HepG2 (cell line): ENCODE measurements around the gene HEATR1. TPM values are rescaled to one million over a fixed set of nuclear protein-coding genes. Genes with fewer than 3 reads are reported as not detected.

Experiments
- ADNP ChIP-seq: sonication (generic); formaldehyde crosslinking; IDR thresholded peaks from 2 replicates; pipeline ENCODE4 v1.4.0; 2020; ENCODE audit warnings: missing genetic modification reagents
- CEBPB ChIP-seq: IDR thresholded peaks from 2 replicates; pipeline ENCODE4 v1.6.1; 2011; ENCODE audit warnings: low read depth, low read length, improper control_type of control experiment, borderline replicate concordance
- CEBPG ChIP-seq: IDR thresholded peaks from 2 replicates; pipeline ENCODE4 v1.6.1; 2016
- CHD4 ChIP-seq: fragments of 200-600 bp; sonication (generic); IDR thresholded peaks from 2 replicates; pipeline ENCODE4 v1.7.0; 2017; ENCODE audit warnings: mild to moderate bottlenecking, low read length, borderline replicate concordance
- GATAD2A ChIP-seq: IDR thresholded peaks from 2 replicates; pipeline ENCODE4 v1.6.1; 2016
- HNRNPL ChIP-seq: fragments of 200-400 bp; formaldehyde crosslinking; IDR thresholded peaks from 2 replicates; pipeline ENCODE4 v1.6.1; 2017; ENCODE audit warnings: mild to moderate bottlenecking, low read depth, low read length
- KDM1A ChIP-seq: IDR thresholded peaks from 2 replicates; pipeline ENCODE4 v1.6.1; 2016; ENCODE audit warnings: missing compliant biosample characterization
- MTF1 ChIP-seq: sonication (generic); formaldehyde crosslinking; IDR thresholded peaks from 2 replicates; pipeline ENCODE4 v1.5.0; 2020; ENCODE audit warnings: missing genetic modification reagents
- POLR2G ChIP-seq: fragments of 200-400 bp; formaldehyde crosslinking; IDR thresholded peaks from 2 replicates; pipeline ENCODE4 v1.6.1; 2018; ENCODE audit warnings: mild to moderate bottlenecking, low read depth, low read length, moderate library complexity
- PPARG ChIP-seq: conservative IDR thresholded peaks from 2 replicates; pipeline ENCODE4 v1.6.1; 2016; ENCODE audit warnings: missing biosample characterization, missing genetic modification reagents
- RBM22 ChIP-seq: fragments of 200-400 bp; formaldehyde crosslinking; optimal IDR thresholded peaks from 2 replicates; pipeline ENCODE3; 2017; ENCODE audit warnings: mild to moderate bottlenecking, low read length, moderate library complexity
- RXRB ChIP-seq: IDR thresholded peaks from 2 replicates; pipeline ENCODE4 v1.6.1; 2016; ENCODE audit warnings: borderline replicate concordance, missing genetic modification reagents, missing compliant biosample characterization
- SMC3 ChIP-seq: IDR thresholded peaks from 2 replicates; pipeline ENCODE4 v1.6.1; 2011; ENCODE audit warnings: low read length, improper control_type of control experiment
- SOX13 ChIP-seq, 3 experiments: fragments of 450-650 bp in 1 of 3; sonication (generic) in 1 of 3; formaldehyde crosslinking in 1 of 3; IDR thresholded peaks in 2 of 3; conservative IDR thresholded peaks in 1 of 3; 2 replicates each; pipeline versions ENCODE4 v1.5.0 to v1.6.1; 2016 to 2020; ENCODE audit warnings: antibody characterized with exemption in 1 of 3, mild to moderate bottlenecking in 1 of 3, missing compliant biosample characterization in 1 of 3, missing genetic modification reagents in 1 of 3, moderate library complexity in 1 of 3
- SOX5 ChIP-seq: IDR thresholded peaks from 2 replicates; pipeline ENCODE4 v1.6.1; 2016; ENCODE audit warnings: borderline replicate concordance
- SPEN ChIP-seq: sonication (generic); formaldehyde crosslinking; IDR thresholded peaks from 2 replicates; pipeline ENCODE4 v1.5.1; 2020; ENCODE audit warnings: low read depth, mild to moderate bottlenecking, missing genetic modification reagents
- TEAD3 ChIP-seq: optimal IDR thresholded peaks from 2 replicates; pipeline ENCODE3; 2016; ENCODE audit warnings: borderline replicate concordance
- ZEB1 ChIP-seq: IDR thresholded peaks from 2 replicates; pipeline ENCODE4 v1.6.1; 2012; ENCODE audit warnings: mild to moderate bottlenecking, low read depth, inconsistent platforms; ENCODE audit not compliant: insufficient replicate concordance
- ZFP41 ChIP-seq: sonication (generic); formaldehyde crosslinking; IDR thresholded peaks from 2 replicates; pipeline ENCODE4 v1.4.0; 2020; ENCODE audit warnings: mild to moderate bottlenecking, missing genetic modification reagents, borderline replicate concordance
- ZKSCAN1 ChIP-seq: fragments of 150-350 bp; IDR thresholded peaks from 2 replicates; pipeline ENCODE4 v1.6.1; 2014; ENCODE audit warnings: low read length
- ZMYM3 ChIP-seq: sonication (generic); formaldehyde crosslinking; IDR thresholded peaks from 2 replicates; pipeline ENCODE4 v1.5.1; 2020; ENCODE audit warnings: mild to moderate bottlenecking, missing genetic modification reagents
- ZNF24 ChIP-seq: fragments of 450-650 bp; IDR thresholded peaks from 2 replicates; pipeline ENCODE4 v1.6.1; 2017; ENCODE audit warnings: antibody characterized with exemption, mild to moderate bottlenecking
- ZNF3 ChIP-seq: IDR thresholded peaks from 2 replicates; pipeline ENCODE4 v1.7.0; 2017; ENCODE audit warnings: inconsistent platforms
- ZNF644 ChIP-seq: IDR thresholded peaks from 2 replicates; pipeline ENCODE4 v1.6.1; 2016; ENCODE audit warnings: low read depth
- ZZZ3 ChIP-seq: sonication (generic); formaldehyde crosslinking; IDR thresholded peaks from 2 replicates; pipeline ENCODE4 v1.4.0; 2020; ENCODE audit warnings: missing genetic modification reagents, mild to moderate bottlenecking, borderline replicate concordance
- polyA plus RNA-seq, 8 experiments: library from polyadenylated mRNA; depleted of rRNA in 3 of 8; stranded (reverse) in 7 of 8; unstranded in 1 of 8; fragments of >200 nt; fragmentation: Illumina TruSeq in 4 of 8; extraction: Trizol in 4 of 8; gene quantifications; 2 replicates each; pipeline versions ENCODE4 v1.2.1 to v1.2.3, GENCODE V29; 2011 to 2016; ENCODE audit warnings: low read depth in 4 of 8, missing spikeins in 1 of 8, mixed read lengths in 1 of 8; ENCODE audit not compliant: insufficient read depth in 1 of 8
- total RNA-seq, 5 experiments: library from RNA; depleted of rRNA; stranded (reverse); fragments of >200 nt; fragmentation: Illumina TruSeq; extraction: Trizol; gene quantifications; 2 replicates each; pipeline ENCODE4 v1.2.3, GENCODE V29; 2016; ENCODE audit warnings: low read depth in 1 of 5
- TF ChIP-seq, protein P1 (sequence below): IDR thresholded peaks from 2 replicates; pipeline ENCODE4 v1.6.1; 2016
- TF ChIP-seq, protein P2 (sequence below): sonication (generic); formaldehyde crosslinking; IDR thresholded peaks from 2 replicates; pipeline ENCODE4 v1.4.0; 2020; ENCODE audit warnings: missing genetic modification reagents
- TF ChIP-seq, protein P3 (sequence below): sonication (generic); formaldehyde crosslinking; conservative IDR thresholded peaks from 2 replicates; pipeline ENCODE4 v1.4.0; 2020; ENCODE audit warnings: missing genetic modification reagents
- TF ChIP-seq, protein P4 (sequence below): sonication (generic); formaldehyde crosslinking; IDR thresholded peaks from 2 replicates; pipeline ENCODE4 v1.5.1; 2020; ENCODE audit warnings: missing genetic modification reagents, mild to moderate bottlenecking, borderline replicate concordance

HEATR1 gene
- total and polyA plus RNA-seq, 2 of the 13 experiments (the other 11 are each of a cell fraction or from before 2014, with no cell fraction given) = 10.2 to 45.8 TPM

DNA sequence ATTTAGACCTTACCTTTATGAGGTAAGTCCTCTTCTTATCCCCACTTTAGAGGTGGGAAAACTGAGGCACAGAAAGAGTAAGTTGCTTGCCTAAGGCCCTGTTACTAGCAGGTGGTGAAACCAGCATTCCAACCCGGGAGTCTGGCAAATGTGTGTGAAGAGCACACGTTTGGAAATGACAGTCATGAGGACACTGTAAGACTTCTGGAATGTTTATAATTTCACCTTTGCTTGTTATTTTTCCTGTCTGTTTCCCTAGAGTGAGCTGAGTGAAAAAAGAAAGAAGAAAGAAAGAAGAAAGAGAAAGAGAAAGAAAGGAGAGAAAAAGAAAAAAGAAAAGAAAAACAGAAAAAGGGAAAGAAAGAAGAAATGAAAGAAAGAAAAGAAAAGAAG is 101.7 kb downstream of the HEATR1 start (continued):
- TF ChIP-seq HNRNPL (no peak), PPARG (CRISPR knock-in tag) (peak; percentile 86), TEAD3 (CRISPR knock-in tag) (peak; percentile 89), ZNF24 (peak; percentile 80), GATAD2A (CRISPR knock-in tag) (0 out of 2 replicates have a peak, but pooled peaks have one; percentile 12), POLR2G (no peak), ZEB1 (no peak), RXRB (CRISPR knock-in tag) (peak; percentile 63; the same call in 1 of the 2 replicates), CHD4 (peak; percentile 99), KDM1A (CRISPR knock-in tag) (peak; percentile 98), SMC3 (peak; percentile 26; the same call in 1 of the 2 replicates), SPEN (CRISPR knock-in tag) (0 out of 2 replicates have a peak, but pooled peaks have one; percentile 1), ADNP (peak; percentile 93), ZNF644 (no peak), RBM22 (no peak), ZNF3 (CRISPR knock-in tag) (peak; percentile 83), ZFP41 (no peak), ZMYM3 (CRISPR knock-in tag) (peak; percentile 97), SOX13 (IDR thresholded peaks at IDR 0.05) (no peak), SOX13 (CRISPR knock-in tag; conservative IDR thresholded peaks at IDR 0.05 in 1 of 2, IDR thresholded peaks at IDR 0.05 in 1 of 2) (peak in 1 of 2 experiments; percentile 7; a peak in 1 of 4 replicates), CEBPB (0 out of 2 replicates have a peak, but pooled peaks have one; percentile 46), MTF1 (no peak), CEBPG (CRISPR knock-in tag) (0 out of 2 replicates have a peak, but pooled peaks have one; percentile 26), ZKSCAN1 (0 out of 2 replicates have a peak, but pooled peaks have one; percentile 11), ZZZ3 (CRISPR knock-in tag) (no peak), SOX5 (CRISPR knock-in tag) (peak; percentile 32; the same call in 1 of the 2 replicates)
- TF ChIP-seq, protein P1, sequence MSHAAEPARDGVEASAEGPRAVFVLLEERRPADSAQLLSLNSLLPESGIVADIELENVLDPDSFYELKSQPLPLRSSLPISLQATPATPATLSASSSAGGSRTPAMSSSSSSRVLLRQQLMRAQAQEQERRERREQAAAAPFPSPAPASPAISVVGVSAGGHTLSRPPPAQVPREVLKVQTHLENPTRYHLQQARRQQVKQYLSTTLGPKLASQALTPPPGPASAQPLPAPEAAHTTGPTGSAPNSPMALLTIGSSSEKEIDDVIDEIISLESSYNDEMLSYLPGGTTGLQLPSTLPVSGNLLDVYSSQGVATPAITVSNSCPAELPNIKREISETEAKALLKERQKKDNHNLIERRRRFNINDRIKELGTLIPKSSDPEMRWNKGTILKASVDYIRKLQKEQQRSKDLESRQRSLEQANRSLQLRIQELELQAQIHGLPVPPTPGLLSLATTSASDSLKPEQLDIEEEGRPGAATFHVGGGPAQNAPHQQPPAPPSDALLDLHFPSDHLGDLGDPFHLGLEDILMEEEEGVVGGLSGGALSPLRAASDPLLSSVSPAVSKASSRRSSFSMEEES (CRISPR knock-in tag) = peak; percentile 64; the same call in 1 of the 2 replicates
- TF ChIP-seq, protein P2, sequence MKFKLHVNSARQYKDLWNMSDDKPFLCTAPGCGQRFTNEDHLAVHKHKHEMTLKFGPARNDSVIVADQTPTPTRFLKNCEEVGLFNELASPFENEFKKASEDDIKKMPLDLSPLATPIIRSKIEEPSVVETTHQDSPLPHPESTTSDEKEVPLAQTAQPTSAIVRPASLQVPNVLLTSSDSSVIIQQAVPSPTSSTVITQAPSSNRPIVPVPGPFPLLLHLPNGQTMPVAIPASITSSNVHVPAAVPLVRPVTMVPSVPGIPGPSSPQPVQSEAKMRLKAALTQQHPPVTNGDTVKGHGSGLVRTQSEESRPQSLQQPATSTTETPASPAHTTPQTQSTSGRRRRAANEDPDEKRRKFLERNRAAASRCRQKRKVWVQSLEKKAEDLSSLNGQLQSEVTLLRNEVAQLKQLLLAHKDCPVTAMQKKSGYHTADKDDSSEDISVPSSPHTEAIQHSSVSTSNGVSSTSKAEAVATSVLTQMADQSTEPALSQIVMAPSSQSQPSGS (CRISPR knock-in tag) = peak; percentile 6; the same call in 1 of the 2 replicates
- TF ChIP-seq, protein P3, sequence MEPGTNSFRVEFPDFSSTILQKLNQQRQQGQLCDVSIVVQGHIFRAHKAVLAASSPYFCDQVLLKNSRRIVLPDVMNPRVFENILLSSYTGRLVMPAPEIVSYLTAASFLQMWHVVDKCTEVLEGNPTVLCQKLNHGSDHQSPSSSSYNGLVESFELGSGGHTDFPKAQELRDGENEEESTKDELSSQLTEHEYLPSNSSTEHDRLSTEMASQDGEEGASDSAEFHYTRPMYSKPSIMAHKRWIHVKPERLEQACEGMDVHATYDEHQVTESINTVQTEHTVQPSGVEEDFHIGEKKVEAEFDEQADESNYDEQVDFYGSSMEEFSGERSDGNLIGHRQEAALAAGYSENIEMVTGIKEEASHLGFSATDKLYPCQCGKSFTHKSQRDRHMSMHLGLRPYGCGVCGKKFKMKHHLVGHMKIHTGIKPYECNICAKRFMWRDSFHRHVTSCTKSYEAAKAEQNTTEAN (CRISPR knock-in tag) = 0 out of 2 replicates have a peak, but pooled peaks have one; percentile 74
- TF ChIP-seq, protein P4, sequence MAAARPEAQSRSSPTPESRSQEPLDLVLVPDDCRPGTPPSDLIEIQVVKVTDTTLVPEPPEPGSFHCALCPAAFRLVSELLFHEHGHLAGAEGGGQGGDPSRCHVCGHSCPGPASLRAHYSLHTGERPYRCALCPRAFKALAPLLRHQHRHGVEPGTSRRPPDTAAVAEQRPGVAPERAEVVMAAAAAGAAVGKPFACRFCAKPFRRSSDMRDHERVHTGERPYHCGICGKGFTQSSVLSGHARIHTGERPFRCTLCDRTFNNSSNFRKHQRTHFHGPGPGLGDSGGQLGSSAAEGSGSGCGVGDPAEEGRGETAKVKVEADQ = 0 out of 2 replicates have a peak, but pooled peaks have one; percentile 52
